Neural cell (in vitro differentiated cells): Measurements from ENCODE around the gene SLC44A2.

Experiments used
- MXI1 ChIP-seq: fragments of 450-650 bp; conservative IDR thresholded peaks from 2 replicates; pipeline ENCODE4 v1.6.1; 2014; ENCODE audit warnings: antibody characterized with exemption, mild to moderate bottlenecking; ENCODE audit not compliant: poor library complexity, severe bottlenecking
- RAD21 ChIP-seq: fragments of 450-650 bp; conservative IDR thresholded peaks from 2 replicates; pipeline ENCODE4 v1.6.1; 2014; ENCODE audit warnings: antibody characterized with exemption, mild to moderate bottlenecking, moderate library complexity
- REST ChIP-seq: IDR thresholded peaks from 2 replicates; pipeline ENCODE4 v1.6.1; 2012; ENCODE audit warnings: borderline replicate concordance
- TF ChIP-seq, protein P1 (sequence below): fragments of 450-650 bp; IDR thresholded peaks from 2 replicates; pipeline ENCODE4 v1.5.1; 2014; ENCODE audit warnings: antibody characterized with exemption, mild to moderate bottlenecking, moderate library complexity; ENCODE audit not compliant: poor library complexity, severe bottlenecking

GRCh38 chr19:10651851-10652250 lies 26.5 kb downstream of the SLC44A2 start:
- no peak for TF ChIP-seq RAD21
- TF ChIP-seq, protein P1, sequence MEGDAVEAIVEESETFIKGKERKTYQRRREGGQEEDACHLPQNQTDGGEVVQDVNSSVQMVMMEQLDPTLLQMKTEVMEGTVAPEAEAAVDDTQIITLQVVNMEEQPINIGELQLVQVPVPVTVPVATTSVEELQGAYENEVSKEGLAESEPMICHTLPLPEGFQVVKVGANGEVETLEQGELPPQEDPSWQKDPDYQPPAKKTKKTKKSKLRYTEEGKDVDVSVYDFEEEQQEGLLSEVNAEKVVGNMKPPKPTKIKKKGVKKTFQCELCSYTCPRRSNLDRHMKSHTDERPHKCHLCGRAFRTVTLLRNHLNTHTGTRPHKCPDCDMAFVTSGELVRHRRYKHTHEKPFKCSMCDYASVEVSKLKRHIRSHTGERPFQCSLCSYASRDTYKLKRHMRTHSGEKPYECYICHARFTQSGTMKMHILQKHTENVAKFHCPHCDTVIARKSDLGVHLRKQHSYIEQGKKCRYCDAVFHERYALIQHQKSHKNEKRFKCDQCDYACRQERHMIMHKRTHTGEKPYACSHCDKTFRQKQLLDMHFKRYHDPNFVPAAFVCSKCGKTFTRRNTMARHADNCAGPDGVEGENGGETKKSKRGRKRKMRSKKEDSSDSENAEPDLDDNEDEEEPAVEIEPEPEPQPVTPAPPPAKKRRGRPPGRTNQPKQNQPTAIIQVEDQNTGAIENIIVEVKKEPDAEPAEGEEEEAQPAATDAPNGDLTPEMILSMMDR, result no peak
- TF ChIP-seq REST, result no peak
- no peak for TF ChIP-seq MXI1
